Keratinocyte (primary cell): ENCODE data around the gene PPP1R16B.

Experiments
- EZH2 ChIP-seq: IDR thresholded peaks from one replicate; pipeline ENCODE4 v1.6.1; 2012; ENCODE audit warnings: inconsistent platforms, mild to moderate bottlenecking, low read length, moderate library complexity
- TF ChIP-seq, protein P1 (sequence below), 3 experiments: IDR thresholded peaks in 1 of 3; conservative IDR thresholded peaks in 1 of 3; optimal IDR thresholded peaks in 1 of 3; 2 replicates in 2 of 3; 3 replicates in 1 of 3; pipeline versions ENCODE3 to v1.5.1; 2011; ENCODE audit warnings: low read length in 3 of 3, mild to moderate bottlenecking in 3 of 3, moderate library complexity in 2 of 3, control low read depth in 1 of 3, inconsistent platforms in 1 of 3; ENCODE audit not compliant: insufficient read depth in 2 of 3; ENCODE audit errors: extremely low read depth in 1 of 3

DNA sequence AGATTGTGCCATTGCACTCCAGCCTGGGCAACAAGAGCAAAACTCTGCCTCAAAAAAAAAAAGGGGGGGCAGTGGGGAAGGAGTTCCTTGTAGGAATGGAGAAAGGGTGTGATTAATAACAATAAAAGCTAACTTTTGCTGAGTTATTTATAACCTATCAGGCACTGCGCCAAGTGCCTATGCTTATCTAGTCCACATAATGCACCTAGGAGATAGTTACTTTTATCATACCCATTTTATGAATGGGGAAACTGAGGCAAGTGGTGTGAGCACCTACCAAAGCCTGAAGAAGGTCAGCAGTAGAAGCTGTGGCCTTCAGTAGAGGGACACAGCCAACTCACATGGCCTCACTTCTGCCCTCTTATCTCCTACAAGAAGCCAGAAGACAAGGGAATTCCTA is 13.6 kb upstream of the PPP1R16B start:
- TF ChIP-seq, protein P1, sequence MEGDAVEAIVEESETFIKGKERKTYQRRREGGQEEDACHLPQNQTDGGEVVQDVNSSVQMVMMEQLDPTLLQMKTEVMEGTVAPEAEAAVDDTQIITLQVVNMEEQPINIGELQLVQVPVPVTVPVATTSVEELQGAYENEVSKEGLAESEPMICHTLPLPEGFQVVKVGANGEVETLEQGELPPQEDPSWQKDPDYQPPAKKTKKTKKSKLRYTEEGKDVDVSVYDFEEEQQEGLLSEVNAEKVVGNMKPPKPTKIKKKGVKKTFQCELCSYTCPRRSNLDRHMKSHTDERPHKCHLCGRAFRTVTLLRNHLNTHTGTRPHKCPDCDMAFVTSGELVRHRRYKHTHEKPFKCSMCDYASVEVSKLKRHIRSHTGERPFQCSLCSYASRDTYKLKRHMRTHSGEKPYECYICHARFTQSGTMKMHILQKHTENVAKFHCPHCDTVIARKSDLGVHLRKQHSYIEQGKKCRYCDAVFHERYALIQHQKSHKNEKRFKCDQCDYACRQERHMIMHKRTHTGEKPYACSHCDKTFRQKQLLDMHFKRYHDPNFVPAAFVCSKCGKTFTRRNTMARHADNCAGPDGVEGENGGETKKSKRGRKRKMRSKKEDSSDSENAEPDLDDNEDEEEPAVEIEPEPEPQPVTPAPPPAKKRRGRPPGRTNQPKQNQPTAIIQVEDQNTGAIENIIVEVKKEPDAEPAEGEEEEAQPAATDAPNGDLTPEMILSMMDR (optimal IDR thresholded peaks at IDR 0.05 in 1 of 3, IDR thresholded peaks at IDR 0.05 in 1 of 3, conservative IDR thresholded peaks at IDR 0.05 in 1 of 3; ENCODE audit: extremely low read depth in 1 of 3, insufficient read depth in 2 of 3, low read length in 3 of 3) = no peak
- TF ChIP-seq EZH2 = no peak
